ENCODE data around the gene PRMT7.

The PRMT7 gene

GRCh38 chr16:68396481-68396880 is 85.7 kb downstream of the PRMT7 start:
- peak; percentile 10 for DNase-seq (ENCODE audit: low read depth)

- DNase-seq (ENCODE audit: low read depth) = no peak
Observed at GRCh38 chr16:68397710-68398201, 86.9 kb downstream of the PRMT7 start.

DNA sequence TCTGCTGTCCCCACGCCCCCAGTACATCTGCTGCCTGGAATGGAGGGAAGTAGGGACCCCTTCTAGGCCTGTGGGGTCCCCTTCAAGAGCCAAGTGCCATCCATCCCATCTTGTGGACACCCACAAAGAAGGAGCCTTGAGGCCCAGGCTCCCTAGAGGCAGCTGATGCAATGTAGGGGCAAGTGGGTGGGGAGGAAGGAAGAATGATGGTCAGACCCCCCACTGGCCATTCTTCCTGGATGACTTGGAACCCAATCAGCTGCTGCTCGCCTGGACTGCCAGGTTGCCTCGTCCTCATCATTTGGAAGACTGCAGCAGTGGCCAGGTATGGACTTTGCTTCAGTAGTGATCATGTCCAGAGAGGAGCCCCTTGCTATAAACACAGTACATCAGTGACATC is 88.6 kb downstream of the PRMT7 start:
- DNase-seq (ENCODE audit: low read depth) = no peak

DNA sequence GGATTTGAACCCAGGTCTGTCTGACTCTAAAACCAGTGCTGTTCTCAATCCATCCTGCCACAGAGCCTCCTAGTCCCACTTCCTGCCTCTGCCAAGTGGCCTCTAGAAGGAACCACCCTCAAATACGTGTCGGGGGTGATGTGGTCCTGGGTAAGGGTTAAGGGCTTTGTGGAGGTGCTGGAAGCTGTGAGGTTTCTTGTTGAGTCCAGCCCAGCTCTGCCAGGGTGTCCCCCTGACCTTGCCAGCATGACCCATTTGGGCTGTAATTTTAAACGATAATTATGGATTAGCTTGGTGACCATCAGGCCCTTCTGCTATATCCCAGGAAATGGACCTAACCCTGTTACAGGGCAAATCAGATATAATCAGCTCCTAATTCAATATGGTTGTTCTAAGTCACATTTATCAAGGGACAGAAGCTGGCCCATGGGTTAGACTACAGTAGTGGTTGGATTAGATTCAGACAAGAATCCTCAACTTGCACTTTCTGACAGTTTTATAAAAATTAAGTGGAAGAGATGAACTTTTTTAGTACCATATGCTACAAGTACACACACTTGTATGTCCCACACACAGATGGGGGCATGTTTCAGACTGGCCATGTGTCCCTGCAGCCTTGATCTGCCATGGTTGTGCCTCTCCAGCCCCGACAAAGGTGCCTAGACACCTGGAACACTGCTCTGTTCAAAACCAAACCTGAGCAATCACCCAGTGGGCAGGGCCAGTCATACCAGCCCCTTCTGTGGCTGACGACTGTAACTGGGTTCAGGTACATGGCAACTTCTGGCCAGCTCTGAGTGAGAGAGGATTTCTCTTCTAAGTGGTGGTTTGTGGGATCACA is 89.5 kb downstream of the PRMT7 start:
- no peak for DNase-seq (ENCODE audit: low read depth)

DNA sequence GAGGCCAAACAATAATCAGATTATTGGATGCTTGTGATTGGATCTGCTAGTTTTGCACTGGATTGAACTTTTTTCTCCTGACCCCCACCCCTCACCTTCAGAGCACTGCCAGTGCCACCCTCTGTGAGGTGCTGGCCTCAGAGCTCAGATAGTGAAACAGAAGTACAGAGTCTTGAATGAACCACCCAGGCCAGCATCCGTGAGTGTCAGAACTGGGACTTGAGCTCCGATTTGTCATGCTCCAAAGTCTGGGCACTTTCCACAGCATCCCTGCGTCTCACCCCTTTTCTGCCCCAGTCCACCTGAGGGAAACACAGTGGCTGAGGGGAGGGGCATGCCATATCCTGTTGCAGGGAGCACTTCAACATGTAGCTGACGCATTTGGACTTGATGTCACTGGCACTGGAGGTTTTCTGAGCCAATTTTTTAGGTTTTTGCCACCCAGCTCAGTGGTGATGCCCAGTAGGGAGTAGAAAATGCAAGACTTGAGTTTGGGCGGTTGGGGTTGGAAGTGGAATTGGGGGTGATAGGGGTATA is 90.2 kb downstream of the PRMT7 start:
- no peak for DNase-seq (ENCODE audit: low read depth)

GRCh38 chr16:68401871-68402747 is 91.3 kb downstream of the PRMT7 start:
- DNase-seq (ENCODE audit: low read depth) = no peak

- DNase-seq (ENCODE audit: low read depth) = no peak
Observed at GRCh38 chr16:68402748-68403040, 91.9 kb downstream of the PRMT7 start.

GRCh38 chr16:68403177-68403576 is 92.4 kb downstream of the PRMT7 start:
- DNase-seq (ENCODE audit: low read depth) = no peak

- DNase-seq (ENCODE audit: low read depth) = no peak
Observed at GRCh38 chr16:68403704-68404103, 92.9 kb downstream of the PRMT7 start.

- no peak for DNase-seq (ENCODE audit: low read depth)
Observed at GRCh38 chr16:68404736-68405345, 94.0 kb downstream of the PRMT7 start.

GRCh38 chr16:68406458-68407152 is 95.8 kb downstream of the PRMT7 start:
- DNase-seq (ENCODE audit: low read depth) = no peak

Data from stimulated activated CD8-positive, alpha-beta memory T cell treated with anti-CD3 and anti-CD28 coated beads, Interleukin-7, amount 100 ng/mL, for 24 hours (primary cell).